Endothelial cell of umbilical vein (primary cell): ENCODE measurements around the gene ISY1. TPM values are rescaled to one million over a fixed set of nuclear protein-coding genes. Genes with fewer than 3 reads are reported as not detected.
A peak's percentile ranks its signal among the peaks of the same experiment; 100 is the strongest.

Source experiments
- BruUV-seq: library from RNA; stranded (reverse); fragments of 400-500 nt; replicated peaks from 2 replicates; lab custom pipeline; 2021; lab: Mats Ljungman, UMichigan
- CTCF ChIA-PET: fragments of 300-600, 350-600 bp; sonication (Branson Sonifier 250); formaldehyde crosslinking; loops from one replicate; lab custom pipeline; 2021; ENCODE audit warnings: antibody characterized with exemption, inconsistent platforms; lab: Charles Lee
- POLR2A ChIA-PET: fragments of 300-600, 350-600 bp; sonication (Branson Sonifier 250); formaldehyde crosslinking; loops from one replicate; lab custom pipeline; 2021; ENCODE audit warnings: antibody characterized with exemption, inconsistent platforms; lab: Charles Lee
- DNase-seq: peaks from one replicate; pipeline ENCODE4 v3.0.0-alpha.2; 2011; ENCODE audit warnings: low read depth, low spot score
- FAIRE-seq: peaks from 2 replicates; lab custom pipeline; 2011; peaks lifted over from hg19 to GRCh38; lab: Jason Lieb, UNC
- H2AFZ ChIP-seq: 2 replicates; pipeline ENCODE4 v1.6.0; 2012; ENCODE audit warnings: low read depth, low read length, control low read depth, inconsistent platforms
- H3K27ac ChIP-seq: 2 replicates; pipeline ENCODE4 v1.5.1; 2011; ENCODE audit warnings: low read depth, mild to moderate bottlenecking, control low read depth, low read length, moderate library complexity; ENCODE audit not compliant: insufficient read depth
- H3K27me3 ChIP-seq, 2 experiments: 2 replicates each; pipeline versions ENCODE4 v1.6.0 to v1.6.1; 2011; ENCODE audit warnings: low read length in 2 of 2, mixed read lengths in 1 of 2; ENCODE audit not compliant: control insufficient read depth in 2 of 2, insufficient read depth in 2 of 2
- H3K36me3 ChIP-seq, 2 experiments: 2 replicates in 1 of 2; 3 replicates in 1 of 2; pipeline ENCODE4 v1.5.1; 2011; ENCODE audit warnings: low read length in 2 of 2, mild to moderate bottlenecking in 1 of 2, moderate library complexity in 1 of 2; ENCODE audit not compliant: control insufficient read depth in 2 of 2, insufficient read depth in 2 of 2; ENCODE audit errors: extremely low read depth in 1 of 2
- H3K4me1 ChIP-seq: 3 replicates; pipeline ENCODE4 v1.5.1; 2011; ENCODE audit warnings: mild to moderate bottlenecking, low read length; ENCODE audit not compliant: control insufficient read depth, insufficient read depth; ENCODE audit errors: extremely low read depth
- H3K4me2 ChIP-seq: 2 replicates; pipeline ENCODE4 v1.6.1; 2011; ENCODE audit warnings: low read length, control low read depth, mixed read lengths; ENCODE audit not compliant: insufficient read depth
- H3K4me3 ChIP-seq, 3 experiments: fragments of 200-600 bp in 1 of 3; sonication (generic), shearing (Covaris generic) in 1 of 3; replicated peaks in 1 of 3; 2 replicates each; pipeline ENCODE4 v1.5.1; 2011 to 2016; ENCODE audit warnings: control low read depth in 3 of 3, low read length in 3 of 3, mild to moderate bottlenecking in 2 of 3, inconsistent platforms in 1 of 3, low read depth in 1 of 3, moderate library complexity in 1 of 3; ENCODE audit not compliant: insufficient read depth in 1 of 3
- H3K79me2 ChIP-seq: 2 replicates; pipeline ENCODE4 v1.6.0; 2012; ENCODE audit warnings: low read length, inconsistent platforms; ENCODE audit not compliant: control insufficient read depth, insufficient read depth
- H3K9ac ChIP-seq: replicated peaks from 2 replicates; pipeline ENCODE3; 2011; ENCODE audit warnings: low read length, control low read depth; ENCODE audit not compliant: insufficient read depth; ENCODE audit errors: extremely low read depth
- H3K9me1 ChIP-seq: replicated peaks from 3 replicates; pipeline ENCODE4 v1.6.0; 2011; ENCODE audit warnings: mild to moderate bottlenecking, low read length; ENCODE audit not compliant: control insufficient read depth, insufficient read depth; ENCODE audit errors: extremely low read depth
- H3K9me3 ChIP-seq: replicated peaks from 2 replicates; pipeline ENCODE4 v1.5.1; 2012; ENCODE audit warnings: low read length, inconsistent platforms; ENCODE audit not compliant: control insufficient read depth, insufficient read depth
- H4K20me1 ChIP-seq: replicated peaks from 2 replicates; pipeline ENCODE3; 2011; ENCODE audit warnings: mild to moderate bottlenecking, low read length; ENCODE audit not compliant: control insufficient read depth, insufficient read depth; ENCODE audit errors: extremely low read depth
- CTCF ChIP-seq, 2 donors: IDR thresholded peaks; 1 replicate in 1 of 2; 2 replicates in 1 of 2; pipeline ENCODE4 v1.5.1; 2011; ENCODE audit warnings: low read length in 2 of 2, mild to moderate bottlenecking in 2 of 2, moderate library complexity in 2 of 2, control low read depth in 1 of 2, inconsistent platforms in 1 of 2, low read depth in 1 of 2; ENCODE audit not compliant: insufficient read depth in 1 of 2; ENCODE audit errors: extremely low read depth in 1 of 2
- EZH2 ChIP-seq: IDR thresholded peaks from 2 replicates; pipeline ENCODE4 v1.6.1; 2012; ENCODE audit warnings: borderline replicate concordance, low read depth, mild to moderate bottlenecking, moderate library complexity, low read length, inconsistent platforms; ENCODE audit not compliant: severe bottlenecking
- FOS ChIP-seq: IDR thresholded peaks from 2 replicates; pipeline ENCODE4 v1.6.1; 2011; ENCODE audit warnings: mild to moderate bottlenecking, low read length, moderate library complexity, borderline replicate concordance; ENCODE audit not compliant: insufficient read depth
- JUN ChIP-seq: IDR thresholded peaks from 2 replicates; pipeline ENCODE4 v1.6.1; 2011; ENCODE audit warnings: borderline replicate concordance, low read depth; ENCODE audit not compliant: insufficient read length, insufficient read depth
- MAX ChIP-seq: IDR thresholded peaks from 2 replicates; pipeline ENCODE4 v1.6.1; 2011; ENCODE audit not compliant: insufficient read depth, insufficient read length
- MYC ChIP-seq: IDR thresholded peaks from one replicate; pipeline ENCODE4 v1.6.1; 2011; ENCODE audit warnings: mild to moderate bottlenecking, low read depth, low read length
- POLR2A ChIP-seq: IDR thresholded peaks from 2 replicates; pipeline ENCODE4 v1.6.1; 2012; ENCODE audit warnings: low read depth, mild to moderate bottlenecking, control low read depth, low read length
- POLR2AphosphoS5 ChIP-seq: IDR thresholded peaks from 2 replicates; pipeline ENCODE4 v1.6.1; 2012; ENCODE audit warnings: low read depth, mild to moderate bottlenecking, control low read depth, low read length, moderate library complexity; ENCODE audit not compliant: insufficient read depth
- dilution Hi-C: fragments of 300-500 bp; cut with MboI; formaldehyde crosslinking; loops from one replicate; pipeline ENCODE4 v1.15.0; 2019; ENCODE audit warnings: low sequenced_read_pairs; ENCODE audit not compliant: extremely low pct_ligation_motif_present
- intact Hi-C: fragments of 100-400 bp; cut with micrococcal nuclease; formaldehyde crosslinking; loops from one replicate; pipeline ENCODE4 v1.10.0; 2022
- polyA plus RNA-seq, 4 experiments: library from polyadenylated mRNA; depleted of rRNA in 3 of 4; stranded (reverse) in 3 of 4; unstranded in 1 of 4; fragments of >200 nt; gene quantifications; 2 replicates each; pipeline versions ENCODE4 v1.2.1 to v1.2.3, GENCODE V29; 2011 to 2012; ENCODE audit warnings: missing spikeins in 1 of 4
- total RNA-seq: library from RNA; stranded (reverse); gene quantifications from 2 replicates; pipeline ENCODE4 v1.2.3, GENCODE V29; 2021

Gene ISY1
- total and polyA plus RNA-seq, 2 donors (not counting 3 experiments of a cell fraction or from before 2014, with no cell fraction given), result 50.7 to 59.4 TPM

- peak; percentile 95 for DNase-seq
- H3K9me3 ChIP-seq, result no peaks in the 10 kb centered on the region
- BruUV-seq, result no TSS peak
- peaks cover 0 to 2% of the 10 kb centered on the region in 2 experiments for H3K36me3 ChIP-seq
- peak within 1 kb of the TSS; percentile 82 to 96 (median 88) for H3K4me3 ChIP-seq
- H3K27ac ChIP-seq, result peak within 1 kb of the TSS; percentile 87
- ChIA-PET CTCF (interaction anchor here (0.5 to 3.8 kb wide), 5 partner anchors 12 to 62 kb away, joined by 3 to 32 read pairs (median 5); partner anchors contain the start of gene ISY1), POLR2A (interaction anchor here (0.6 to 1.8 kb wide), 4 partner anchors 12 to 172 kb away, joined by 4 to 9 read pairs (median 6); partner anchors contain the start of gene RAB43)
- intact Hi-C loops (loop anchor here (1.0 to 5.0 kb wide), 5 partner anchors 22 to 134 kb away; partner anchors contain the start of genes ISY1 and RAB43), dilution Hi-C loops (no loop called here)
- H3K9ac ChIP-seq, result peak within 1 kb of the TSS; percentile 99
- H4K20me1 ChIP-seq, result peaks cover 7% of the 10 kb centered on the region
- H2AFZ ChIP-seq, result peak within 1 kb of the TSS; percentile 63
- FAIRE-seq, result peak; percentile 50
- H3K27me3 ChIP-seq, result no peaks in the 10 kb centered on the region
- H3K4me2 ChIP-seq, result peak within 1 kb of the TSS; percentile 96
- H3K4me1 ChIP-seq, result peaks cover 37% of the 10 kb centered on the region
- no peaks in the 10 kb centered on the region for H3K9me1 ChIP-seq
- TF ChIP-seq CTCF (IDR thresholded peaks at IDR 0.05; ENCODE audit: extremely low read depth in 1 of 2, insufficient read depth in 1 of 2, low read depth in 1 of 2, low read length in 2 of 2) (no peak), MAX (peak; percentile 61), EZH2 (no peak), FOS (no peak), JUN (no peak), MYC (peak; percentile 90), POLR2A (peak; percentile 96), POLR2AphosphoS5 (peak; percentile 98)
- peaks cover 55% of the 10 kb centered on the region for H3K79me2 ChIP-seq
These were observed 22.9 kb upstream of the ISY1 start, which contains the start of gene CNBP for GRCh38 chr3:129183569-129184395. TSS of gene CNBP (minus strand) at chr3:129183896. CDS start at chr3:129171757, 12,139 bp downstream.
